NCI-H226 (cell line): ENCODE measurements around the gene ZNF783.
"Not testable (repeated sequence)": the region's sequence is repeated elsewhere in the genome, so short reads cannot be mapped to it uniquely, and the experiment has no call there.

Experiments used
- DNase-seq: peaks from one replicate; pipeline ENCODE4 v3.0.0-alpha.2; 2015

ZNF783 gene

GRCh38 chr7:149261829-149262617 lies at the start of gene ZNF783:
TSS of gene ZNF783 (plus strand) at chr7:149262196. CDS start at chr7:149262334, 138 bp downstream.
- peak; percentile 85 for DNase-seq

- no peak for DNase-seq
Observed at GRCh38 chr7:149214020-149214720, 47.8 kb upstream of the ZNF783 start.

- no peak for DNase-seq
Observed at GRCh38 chr7:149216402-149216801, 45.6 kb upstream of the ZNF783 start.

GRCh38 chr7:149217570-149217969 lies 44.4 kb upstream of the ZNF783 start:
- no peak for DNase-seq

- no peak for DNase-seq
Observed at GRCh38 chr7:149218469-149219420, 43.3 kb upstream of the ZNF783 start.

GRCh38 chr7:149220534-149220933 lies 41.5 kb upstream of the ZNF783 start:
- DNase-seq: peak; percentile 73

GRCh38 chr7:149223176-149223575 lies 38.8 kb upstream of the ZNF783 start:
- DNase-seq: no peak

GRCh38 chr7:149223761-149224160 lies 38.2 kb upstream of the ZNF783 start:
- no peak for DNase-seq

- no peak for DNase-seq
Observed at GRCh38 chr7:149224352-149224751, 37.6 kb upstream of the ZNF783 start.

GRCh38 chr7:149225106-149225505 lies 36.9 kb upstream of the ZNF783 start:
- no peak for DNase-seq

GRCh38 chr7:149225656-149226055 lies 36.3 kb upstream of the ZNF783 start:
- no peak for DNase-seq

- DNase-seq: not testable (repeated sequence)
Observed at GRCh38 chr7:149226366-149226765, 35.6 kb upstream of the ZNF783 start.

GRCh38 chr7:149226840-149227494 lies 35.0 kb upstream of the ZNF783 start:
- no peak for DNase-seq

GRCh38 chr7:149228831-149229471 lies 33.0 kb upstream of the ZNF783 start:
- DNase-seq: no peak

- DNase-seq: no peak
Observed at GRCh38 chr7:149229526-149229925, 32.5 kb upstream of the ZNF783 start.

- DNase-seq: no peak
Observed at GRCh38 chr7:149232362-149232761, 29.6 kb upstream of the ZNF783 start.

GRCh38 chr7:149233655-149234204 lies 28.3 kb upstream of the ZNF783 start:
- peak; percentile 83 for DNase-seq

GRCh38 chr7:149237502-149237901 lies 24.5 kb upstream of the ZNF783 start:
- no peak for DNase-seq

- no peak for DNase-seq
Observed at GRCh38 chr7:149238051-149238450, 23.9 kb upstream of the ZNF783 start.

- DNase-seq: peak; percentile 89
Observed at GRCh38 chr7:149239345-149240143, 22.5 kb upstream of the ZNF783 start, which contains the start of gene ZNF212. TSS of gene ZNF212 (plus strand) at chr7:149239651. CDS start at chr7:149239779, 128 bp downstream.

- DNase-seq: no peak
Observed at GRCh38 chr7:149240637-149241036, 21.4 kb upstream of the ZNF783 start.
